Esophagus squamous epithelium (tissue), 5 donors: ENCODE results near the gene CADM2. TPM values are rescaled to one million over a fixed set of nuclear protein-coding genes. Genes with fewer than 3 reads are reported as not detected.
"Not testable (repeated sequence)": the region's sequence is repeated elsewhere in the genome, so short reads cannot be mapped to it uniquely, and the experiment has no call there.

ENCODE experiments used
- DNase-seq: peaks from one replicate; lab custom pipeline; 2025; lab: John Stamatoyannopoulos, UW
- H3K27ac ChIP-seq, 4 donors: fragments of 200-600 bp; sonication (generic); one replicate each; pipeline ENCODE4 v1.5.1; 2016 to 2019; ENCODE audit warnings: mild to moderate bottlenecking in 1 of 4
- H3K27me3 ChIP-seq, 4 donors: fragments of 200-600 bp; sonication (generic); 1 replicate in 3 of 4; 2 replicates in 1 of 4; pipeline versions ENCODE4 v1.5.1 to v1.6.0; 2017 to 2021; ENCODE audit warnings: antibody characterized with exemption in 1 of 4
- H3K36me3 ChIP-seq, 3 donors: fragments of 200-600 bp; sonication (generic); one replicate each; pipeline ENCODE4 v1.5.1; 2016 to 2019
- H3K4me1 ChIP-seq, 3 donors: fragments of 200-600 bp; sonication (generic); one replicate each; pipeline ENCODE4 v1.5.1; 2017 to 2019
- H3K4me3 ChIP-seq, 4 donors: fragments of 200-600 bp; sonication (generic); 1 replicate in 3 of 4; 2 replicates in 1 of 4; pipeline ENCODE4 v1.5.1; 2016 to 2019; ENCODE audit warnings: mild to moderate bottlenecking in 2 of 4, moderate library complexity in 1 of 4
- H3K9me3 ChIP-seq, 3 donors: fragments of 200-600 bp; sonication (generic); one replicate each; pipeline ENCODE4 v1.5.1; 2016 to 2019
- POLR2A ChIP-seq, 4 donors: fragments of 450-650 bp; IDR thresholded peaks; one replicate each; pipeline ENCODE4 v1.6.1; 2017; ENCODE audit warnings: antibody characterized with exemption in 4 of 4, mild to moderate bottlenecking in 4 of 4, moderate library complexity in 3 of 4
- WGBS, 2 donors: methylation state at CpG; one replicate each; pipeline ENCODE4 v1.1.5; 2018; 5-methylcytosine and 5-hydroxymethylcytosine counted together
- intact Hi-C: fragments of 100-400 bp; cut with DNase I; formaldehyde crosslinking; loops from one replicate; pipeline ENCODE4 v1.15.0; 2022
- total RNA-seq, 4 donors: library from RNA; depleted of rRNA; stranded (reverse); fragments of >200 nt; gene quantifications; one replicate each; pipeline ENCODE4 v1.1.0, GENCODE V29; 2016
- TF ChIP-seq, protein P1 (sequence below), 6 experiments: fragments of 450-650 bp in 4 of 6; fragments of 200-600 bp in 2 of 6; sonication (generic) in 2 of 6; IDR thresholded peaks; one replicate each; pipeline ENCODE4 v1.5.1; 2016 to 2019; ENCODE audit warnings: antibody characterized with exemption in 6 of 6, mild to moderate bottlenecking in 4 of 6, moderate library complexity in 4 of 6
- donor health status: DM: yes; HTN: yes; CAD: no.

Gene CADM2
- total RNA-seq, 4 donors from 2014 or later: 0.08 to 0.76 (median 0.34) TPM

DNA sequence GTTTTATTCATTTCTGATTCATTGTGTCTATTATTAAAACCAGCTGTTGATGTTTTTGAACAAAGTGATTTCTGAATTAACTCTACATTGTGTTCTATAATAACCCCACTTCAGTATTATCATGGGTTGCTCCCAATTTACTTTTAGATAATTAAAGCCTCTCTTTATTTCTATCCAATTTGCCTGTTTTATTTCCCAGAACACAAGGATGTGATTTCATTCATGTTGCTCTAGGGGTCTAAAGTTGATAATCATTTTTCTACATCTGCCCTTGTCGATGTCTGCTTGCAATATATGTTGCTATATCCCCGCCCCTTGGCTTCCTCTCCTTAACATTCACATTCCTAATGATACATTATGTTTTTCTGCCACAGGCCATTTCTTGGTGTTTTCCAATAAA, 747.3 kb downstream of the CADM2 start:
- intact Hi-C loops: no loop called here

DNA sequence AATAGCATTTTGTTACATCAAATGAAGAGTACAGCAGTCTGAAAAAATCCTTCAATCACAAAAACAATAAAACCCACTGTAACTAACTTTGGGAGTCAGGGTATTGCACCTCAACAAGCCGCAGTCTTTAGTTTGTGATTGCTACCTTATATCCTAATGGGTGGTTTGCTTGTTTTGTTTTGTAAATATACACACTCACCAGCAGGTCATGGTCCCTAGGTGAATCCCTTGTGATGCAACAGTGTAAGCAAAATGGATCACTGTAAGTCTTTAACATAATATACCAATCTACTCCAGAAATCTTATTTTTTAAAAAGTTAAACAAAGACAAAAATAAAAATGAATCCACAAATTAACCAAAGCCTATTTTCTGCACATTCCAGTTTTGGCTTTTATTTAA, 749.5 kb downstream of the CADM2 start:
- intact Hi-C loops, H3K27me3 ChIP-seq, H3K4me1 ChIP-seq, H3K4me3 ChIP-seq, H3K27ac ChIP-seq, H3K36me3 ChIP-seq, DNase-seq, H3K9me3 ChIP-seq: not testable (repeated sequence)
- WGBS, 2 donors: 80 to 83% methylated on average over 1 of the region's 1 CpG

More for the DNA sequence above, 747.3 kb downstream of the CADM2 start:
- no peaks in the 10 kb centered on the region for H3K27me3 ChIP-seq
- H3K36me3 ChIP-seq: no peaks in the 10 kb centered on the region
- H3K4me1 ChIP-seq: no peaks in the 10 kb centered on the region
- WGBS, 2 donors: 72 to 84% methylated on average over 2 of the region's 2 CpGs
- H3K9me3 ChIP-seq: no peaks in the 10 kb centered on the region
- no peak overlapping the region for H3K4me3 ChIP-seq
- TF ChIP-seq POLR2A (IDR thresholded peaks at IDR 0.05): no peak
- TF ChIP-seq, protein P1, sequence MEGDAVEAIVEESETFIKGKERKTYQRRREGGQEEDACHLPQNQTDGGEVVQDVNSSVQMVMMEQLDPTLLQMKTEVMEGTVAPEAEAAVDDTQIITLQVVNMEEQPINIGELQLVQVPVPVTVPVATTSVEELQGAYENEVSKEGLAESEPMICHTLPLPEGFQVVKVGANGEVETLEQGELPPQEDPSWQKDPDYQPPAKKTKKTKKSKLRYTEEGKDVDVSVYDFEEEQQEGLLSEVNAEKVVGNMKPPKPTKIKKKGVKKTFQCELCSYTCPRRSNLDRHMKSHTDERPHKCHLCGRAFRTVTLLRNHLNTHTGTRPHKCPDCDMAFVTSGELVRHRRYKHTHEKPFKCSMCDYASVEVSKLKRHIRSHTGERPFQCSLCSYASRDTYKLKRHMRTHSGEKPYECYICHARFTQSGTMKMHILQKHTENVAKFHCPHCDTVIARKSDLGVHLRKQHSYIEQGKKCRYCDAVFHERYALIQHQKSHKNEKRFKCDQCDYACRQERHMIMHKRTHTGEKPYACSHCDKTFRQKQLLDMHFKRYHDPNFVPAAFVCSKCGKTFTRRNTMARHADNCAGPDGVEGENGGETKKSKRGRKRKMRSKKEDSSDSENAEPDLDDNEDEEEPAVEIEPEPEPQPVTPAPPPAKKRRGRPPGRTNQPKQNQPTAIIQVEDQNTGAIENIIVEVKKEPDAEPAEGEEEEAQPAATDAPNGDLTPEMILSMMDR (IDR thresholded peaks at IDR 0.05): no peak
- no peak for DNase-seq
- no peak overlapping the region for H3K27ac ChIP-seq

DNA sequence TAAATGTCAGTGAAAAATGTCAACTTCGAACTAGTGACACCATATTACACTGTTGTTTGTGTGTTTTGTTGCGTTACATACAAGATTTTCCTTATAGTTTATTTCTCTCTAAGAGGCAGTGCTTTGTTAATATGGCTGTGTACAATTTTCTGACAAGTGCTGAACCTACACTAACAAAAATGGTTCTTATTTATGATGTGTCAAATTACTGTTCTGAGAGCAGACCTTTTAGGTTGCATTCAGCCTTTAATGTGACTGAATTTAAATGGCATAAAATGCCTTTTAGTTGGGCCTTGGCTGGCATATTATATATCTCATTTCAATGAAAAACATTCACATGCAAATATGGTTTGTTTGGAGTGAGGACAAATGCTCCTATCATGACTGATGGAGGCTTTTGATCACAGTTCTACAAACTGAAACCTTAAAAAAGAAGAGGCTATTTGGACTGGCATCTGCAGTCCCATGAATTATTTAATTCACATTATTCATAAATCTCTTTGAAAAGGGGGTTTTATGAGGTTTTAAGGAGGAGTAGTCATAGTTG, 750.6 kb downstream of the CADM2 start:
- TF ChIP-seq, protein P1 (IDR thresholded peaks at IDR 0.05): no peak
- TF ChIP-seq POLR2A (IDR thresholded peaks at IDR 0.05): no peak
- 57 to 62% methylated on average over 2 of the region's 2 CpGs for WGBS, 2 donors
- DNase-seq: no peak
- Histone ChIP-seq H3K27ac (no peak overlapping the region), H3K36me3 (no peaks in the 10 kb centered on the region), H3K9me3 (no peaks in the 10 kb centered on the region), H3K27me3 (no peaks in the 10 kb centered on the region), H3K4me3 (no peak overlapping the region), H3K4me1 (no peaks in the 10 kb centered on the region)
- intact Hi-C loops: no loop called here

DNA sequence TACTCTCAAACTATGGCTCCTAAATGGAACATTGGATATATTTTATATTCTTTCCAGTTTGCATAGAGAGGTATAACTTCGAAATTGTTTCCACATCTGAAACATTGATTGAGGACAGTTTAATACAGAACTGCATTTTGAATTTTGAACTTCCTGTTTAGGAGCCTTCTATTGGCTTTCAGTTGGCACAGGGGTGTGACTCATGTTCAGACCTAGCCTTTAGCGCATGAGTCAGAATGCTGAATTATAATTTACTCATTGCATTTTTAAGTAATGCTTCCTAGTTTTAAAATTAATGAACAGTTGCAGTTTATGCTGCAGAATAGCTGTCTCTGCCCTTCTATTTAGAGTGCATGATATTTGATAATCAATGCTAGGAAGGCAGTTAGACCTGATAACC, 751.7 kb downstream of the CADM2 start:
- intact Hi-C loops: no loop called here
- DNase-seq: no peak
- H3K9me3 ChIP-seq: no peaks in the 10 kb centered on the region

DNA sequence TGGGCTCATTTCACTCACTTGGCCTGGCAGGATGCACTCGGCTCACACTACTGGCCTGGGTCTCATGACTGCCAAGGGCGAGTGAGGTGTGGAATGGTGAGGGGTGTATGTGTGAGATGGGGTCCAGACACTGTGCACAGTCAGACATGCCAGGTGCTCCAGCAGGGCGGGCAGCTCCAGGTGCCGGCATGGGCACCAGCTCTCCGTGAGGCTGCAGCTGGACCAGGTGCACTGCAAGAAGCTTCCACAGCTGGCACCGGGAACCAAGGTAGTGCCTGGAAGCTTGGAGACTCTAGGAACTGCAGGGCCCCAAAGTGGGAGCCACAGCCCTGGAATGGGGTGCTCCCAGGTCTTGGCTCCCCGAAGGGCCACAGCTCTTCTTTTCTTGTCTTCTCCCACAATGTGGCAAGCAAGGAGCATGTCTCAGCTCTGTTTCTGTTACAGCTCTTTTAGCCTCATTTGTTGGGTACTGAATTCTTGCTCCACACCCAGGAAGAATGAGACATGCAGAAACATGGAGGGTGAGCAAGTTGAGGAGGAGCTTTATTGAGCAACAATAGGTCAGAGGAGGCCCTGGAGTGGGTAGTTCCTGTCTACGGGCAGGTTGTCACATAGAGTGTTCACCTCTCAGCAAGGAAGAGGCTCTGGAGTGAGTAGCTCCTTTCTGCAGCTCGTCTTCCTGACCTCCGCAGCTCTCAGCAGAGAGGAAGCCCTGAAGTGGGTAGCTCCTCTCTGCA, 762.8 kb downstream of the CADM2 start:
- Histone ChIP-seq H3K9me3 (peaks cover 0 to 12% (median 5%) of the 10 kb centered on the region in 3 donors), H3K27ac (no peak overlapping the region), H3K4me3 (no peak overlapping the region), H3K27me3 (no peaks in the 10 kb centered on the region), H3K36me3 (no peaks in the 10 kb centered on the region), H3K4me1 (no peaks in the 10 kb centered on the region)
- TF ChIP-seq, protein P1 (IDR thresholded peaks at IDR 0.05): no peak
- no peak for DNase-seq
- WGBS, 2 donors: 67 to 79% methylated on average over 4 to 9 of the region's 10 CpGs
- intact Hi-C loops: no loop called here

More for the DNA sequence above, 751.7 kb downstream of the CADM2 start:
- WGBS, 2 donors: 78% methylated on average over 2 of the region's 2 CpGs
- no peak overlapping the region for H3K4me3 ChIP-seq
- H3K27me3 ChIP-seq: no peaks in the 10 kb centered on the region
- TF ChIP-seq, protein P1 (IDR thresholded peaks at IDR 0.05): no peak
- no peak for TF ChIP-seq POLR2A (IDR thresholded peaks at IDR 0.05)
- no peaks in the 10 kb centered on the region for H3K36me3 ChIP-seq
- H3K4me1 ChIP-seq: no peaks in the 10 kb centered on the region
- H3K27ac ChIP-seq: no peak overlapping the region
